Measurements from ENCODE around the gene TNS2.

TNS2 gene

DNA sequence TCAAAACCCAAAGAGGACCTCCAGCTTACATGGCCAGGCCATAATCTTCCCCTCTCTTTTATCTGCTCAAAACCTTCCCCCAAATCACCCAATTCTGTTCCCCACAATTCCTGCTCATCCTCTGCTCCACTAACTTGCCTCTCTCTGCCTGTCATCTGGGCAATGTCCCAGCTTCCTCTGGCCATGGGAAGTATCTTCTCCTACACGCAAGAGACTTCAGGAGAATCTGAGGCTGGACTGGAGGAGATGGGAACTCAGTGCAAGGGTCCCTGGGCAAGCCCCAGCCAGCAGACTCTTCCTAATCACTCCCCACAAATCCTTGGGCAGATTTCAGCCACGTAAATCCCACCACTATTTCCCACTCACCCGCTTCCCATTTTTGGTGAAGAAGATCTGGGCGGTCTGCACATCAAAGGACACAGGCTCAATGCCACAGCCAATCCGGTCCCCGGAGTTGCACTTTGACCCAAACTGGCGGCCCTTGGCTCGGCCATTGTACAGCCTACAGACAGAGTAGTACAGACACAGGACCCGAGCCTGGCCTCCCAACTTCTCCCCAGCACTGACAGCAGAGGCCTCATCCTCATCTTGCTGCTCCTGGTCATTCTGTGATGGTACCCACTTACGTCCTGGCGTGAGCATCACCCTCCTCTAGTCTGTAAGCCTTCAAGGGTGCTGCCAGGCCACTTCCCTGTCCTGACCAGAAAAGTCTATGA, 24.6 kb downstream of the TNS2 start:
- CTCF ChIA-PET, result interaction anchor here (1.1 to 28.9 kb wide), 5 partner anchors 8 to 124 kb away, joined by 3 to 655 read pairs (median 7); partner anchors contain the start of genes IGFBP6 and SOAT2
- POLR2A ChIA-PET, result interaction anchor here (1.3 kb wide), 1 partner anchor 9 kb away, joined by 3 read pairs; no protein-coding TSS in a partner anchor
- TF ChIP-seq CTCF (IDR thresholded peaks at IDR 0.05; ENCODE audit: insufficient read depth, low read length, missing control alignments), result no peak
- DNase-seq (ENCODE audit: low read depth, low spot score), result no peak
- no peak overlapping the region for H3K4me3 ChIP-seq (ENCODE audit: low read depth, low read length)

- POLR2A ChIA-PET, result interaction anchor here (1.3 kb wide), 1 partner anchor 9 kb away, joined by 3 read pairs; no protein-coding TSS in a partner anchor
- TF ChIP-seq CTCF (IDR thresholded peaks at IDR 0.05; ENCODE audit: insufficient read depth, low read length, missing control alignments), result no peak
- CTCF ChIA-PET, result interaction anchor here (8.3 to 28.9 kb wide), 2 partner anchors 9 to 25 kb away, joined by 130 to 655 read pairs; partner anchors contain the start of genes IGFBP6 and SOAT2
- H3K4me3 ChIP-seq (ENCODE audit: low read depth, low read length), result no peak overlapping the region
- DNase-seq (ENCODE audit: low read depth, low spot score), result no peak
Measured at GRCh38 chr12:53074999-53075370, 25.1 kb downstream of the TNS2 start.

DNA sequence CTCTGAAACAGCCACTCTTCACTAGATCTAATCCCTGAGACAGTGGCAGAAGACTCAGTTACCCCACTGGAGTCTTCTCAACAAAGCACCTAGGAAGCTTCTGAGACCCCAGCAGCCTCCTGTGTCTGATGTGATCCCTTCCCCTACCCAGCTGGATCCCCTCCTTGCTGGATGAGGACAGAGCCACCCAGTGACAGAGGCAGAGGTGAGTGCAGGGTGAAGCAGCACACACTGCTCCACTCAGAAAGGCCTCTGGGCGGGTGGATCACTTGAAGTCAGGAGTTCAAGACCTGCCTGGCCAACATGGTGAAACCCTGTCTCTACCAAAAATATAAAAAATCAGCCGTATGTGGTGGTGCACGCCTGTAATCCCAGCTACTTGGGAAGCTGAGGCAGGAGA, 26.6 kb downstream of the TNS2 start:
- ChIA-PET POLR2A (interaction anchor here (5.2 kb wide), 1 partner anchor 9 kb away, joined by 67 read pairs; no protein-coding TSS in a partner anchor), CTCF (interaction anchor here (1.0 to 28.9 kb wide), 4 partner anchors 10 to 120 kb away, joined by 3 to 655 read pairs (median 66); partner anchors contain the start of genes IGFBP6 and SOAT2)
- DNase-seq (ENCODE audit: low read depth, low spot score), result no peak
- no peak for TF ChIP-seq CTCF (IDR thresholded peaks at IDR 0.05; ENCODE audit: insufficient read depth, low read length, missing control alignments)
- no peak overlapping the region for H3K4me3 ChIP-seq (ENCODE audit: low read depth, low read length)

DNA sequence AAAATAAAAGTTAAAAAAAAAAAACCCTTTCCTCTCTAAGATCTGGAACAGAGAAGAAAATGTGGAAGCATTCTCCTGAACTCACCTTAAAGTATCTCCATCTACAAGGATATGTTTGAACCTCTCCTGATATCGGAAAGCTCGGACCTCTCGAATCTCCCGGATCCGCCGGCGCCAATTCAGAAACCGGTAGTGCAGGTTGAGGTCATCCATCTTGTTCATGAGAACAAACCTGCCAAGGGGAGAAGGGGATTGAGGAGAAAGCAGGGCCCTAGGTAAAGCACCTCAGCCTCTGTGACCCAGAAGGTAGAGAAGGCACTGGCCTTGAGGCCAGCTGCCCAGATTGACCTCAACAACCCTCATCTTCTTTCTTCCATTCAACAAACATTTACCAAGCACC, 27.2 kb downstream of the TNS2 start:
- no peak for TF ChIP-seq CTCF (IDR thresholded peaks at IDR 0.05; ENCODE audit: insufficient read depth, low read length, missing control alignments)
- POLR2A ChIA-PET, result interaction anchor here (4.9 to 5.2 kb wide), 2 partner anchors 9 to 21 kb away, joined by 67 to 86 read pairs; partner anchors contain the start of gene IGFBP6

DNA sequence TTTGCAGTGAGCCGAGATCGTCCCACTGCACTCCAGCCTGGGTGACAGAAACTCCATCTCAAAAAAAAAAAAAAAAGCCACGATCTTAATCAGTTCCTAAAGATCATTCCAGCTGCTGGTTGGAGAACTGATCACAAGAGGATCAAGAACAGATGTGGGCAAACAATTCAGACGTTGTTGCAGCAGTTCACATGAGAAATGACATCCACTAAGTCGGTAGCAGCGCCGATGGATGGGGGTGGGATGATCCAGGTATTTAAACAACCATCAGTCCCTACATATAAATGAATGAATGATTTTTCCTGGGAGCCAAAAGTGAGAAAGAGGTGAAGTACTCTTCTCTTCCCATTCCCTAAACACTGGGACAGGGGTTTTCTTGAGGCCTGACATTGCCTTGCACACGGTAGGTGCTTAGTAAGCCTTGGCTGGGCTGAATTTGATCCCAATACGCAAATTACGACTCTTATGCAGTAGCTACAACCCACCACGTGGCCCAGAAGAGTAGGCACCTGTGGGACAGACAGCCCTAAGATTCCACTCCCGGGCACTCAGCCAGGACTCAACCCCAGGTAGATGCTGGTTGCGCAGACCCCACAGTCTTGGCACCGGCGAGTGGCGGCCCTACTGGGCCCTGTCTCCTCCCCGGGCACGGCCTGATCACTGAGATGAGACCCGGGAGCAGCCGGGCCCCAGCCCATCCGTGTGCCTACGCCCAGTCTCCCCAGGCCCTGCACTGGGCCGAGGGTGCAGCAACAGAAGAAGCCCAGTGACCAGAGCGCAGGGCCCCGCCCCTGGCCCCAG, 28.8 kb downstream of the TNS2 start:
- POLR2A ChIA-PET, result interaction anchor here (0.8 to 5.2 kb wide), 15 partner anchors 9 to 219 kb away, joined by 3 to 86 read pairs (median 7); partner anchors contain the start of genes CSAD, IGFBP6, PFDN5 and SOAT2
- CTCF ChIA-PET, result interaction anchor here (0.8 to 28.9 kb wide), 11 partner anchors 8 to 119 kb away, joined by 3 to 655 read pairs (median 5); partner anchors contain the start of genes CSAD, IGFBP6, SOAT2 and TNS2
- peak overlapping the region; percentile 76 for H3K4me3 ChIP-seq (ENCODE audit: low read depth, low read length)
- TF ChIP-seq CTCF (IDR thresholded peaks at IDR 0.05; ENCODE audit: insufficient read depth, low read length, missing control alignments), result no peak
- DNase-seq (ENCODE audit: low read depth, low spot score), result no peak

More for the DNA sequence above, 27.2 kb downstream of the TNS2 start:
- CTCF ChIA-PET, result interaction anchor here (0.9 to 28.9 kb wide), 4 partner anchors 11 to 84 kb away, joined by 4 to 655 read pairs (median 68); partner anchors contain the start of genes IGFBP6 and SOAT2
- no peak overlapping the region for H3K4me3 ChIP-seq (ENCODE audit: low read depth, low read length)
- no peak for DNase-seq (ENCODE audit: low read depth, low spot score)

All from AG04449 (cell line).